Neutrophil (primary cell): ENCODE results near the gene ARHGAP1.
"Not testable (repeated sequence)": the region's sequence is repeated elsewhere in the genome, so short reads cannot be mapped to it uniquely, and the experiment has no call there.

ENCODE experiments used
- H3K27ac ChIP-seq: fragments of 200-600 bp; sonication (generic); 2 replicates; pipeline ENCODE4 v1.5.1; 2016; ENCODE audit warnings: mild to moderate bottlenecking, moderate library complexity
- H3K27me3 ChIP-seq: fragments of 200-600 bp; sonication (generic); 2 replicates; pipeline ENCODE4 v1.6.0; 2016; ENCODE audit warnings: mild to moderate bottlenecking
- H3K36me3 ChIP-seq: fragments of 200-600 bp; sonication (generic); 2 replicates; pipeline ENCODE4 v1.5.1; 2017
- H3K4me1 ChIP-seq, 2 experiments: fragments of 200-600 bp in 1 of 2; sonication (generic) in 1 of 2; 1 replicate in 1 of 2; 2 replicates in 1 of 2; pipeline versions ENCODE4 v1.5.1 to v1.6.1; 2013 to 2016; ENCODE audit warnings: low read depth in 1 of 2, low read length in 1 of 2, mild to moderate bottlenecking in 1 of 2, moderate library complexity in 1 of 2; ENCODE audit not compliant: control insufficient read depth in 1 of 2, insufficient read depth in 1 of 2
- H3K4me3 ChIP-seq, 2 experiments: fragments of 200-600 bp in 1 of 2; sonication (generic) in 1 of 2; 1 replicate in 1 of 2; 2 replicates in 1 of 2; pipeline ENCODE4 v1.5.1; 2013 to 2016; ENCODE audit warnings: low read depth in 1 of 2, low read length in 1 of 2, mild to moderate bottlenecking in 1 of 2, moderate library complexity in 1 of 2
- H3K9me3 ChIP-seq: fragments of 200-600 bp; sonication (generic); 2 replicates; pipeline ENCODE4 v1.5.1; 2016
- CTCF ChIP-seq: fragments of 200-600 bp; sonication (generic); IDR thresholded peaks from 2 replicates; pipeline ENCODE4 v1.5.1; 2016; ENCODE audit warnings: antibody characterized with exemption

Gene ARHGAP1

GRCh38 chr11:46722566-46723358 lies 22.3 kb upstream of the ARHGAP1 start:
- Histone ChIP-seq H3K27me3 (no peaks in the 10 kb centered on the region), H3K4me3 (no peak overlapping the region), H3K9me3 (no peaks in the 10 kb centered on the region), H3K4me1 (no peaks in the 10 kb centered on the region), H3K27ac (no peak overlapping the region), H3K36me3 (no peaks in the 10 kb centered on the region)
- TF ChIP-seq CTCF, result no peak

GRCh38 chr11:46721286-46721685 lies 20.9 kb upstream of the ARHGAP1 start:
- H3K27ac ChIP-seq, result no peak overlapping the region
- no peaks in the 10 kb centered on the region for H3K27me3 ChIP-seq
- no peaks in the 10 kb centered on the region for H3K4me1 ChIP-seq
- TF ChIP-seq CTCF, result no peak
- no peak overlapping the region for H3K4me3 ChIP-seq
- no peaks in the 10 kb centered on the region for H3K9me3 ChIP-seq
- no peaks in the 10 kb centered on the region for H3K36me3 ChIP-seq

GRCh38 chr11:46719543-46720218 lies 19.3 kb upstream of the ARHGAP1 start:
- Histone ChIP-seq H3K4me1 (no peaks in the 10 kb centered on the region), H3K4me3 (no peak overlapping the region), H3K9me3 (no peaks in the 10 kb centered on the region), H3K27me3 (no peaks in the 10 kb centered on the region), H3K36me3 (no peaks in the 10 kb centered on the region), H3K27ac (no peak overlapping the region)
- TF ChIP-seq CTCF, result no peak

GRCh38 chr11:46719048-46719542 lies 18.7 kb upstream of the ARHGAP1 start, which contains the start of gene F2:
Gene F2 (plus strand): TSS chr11:46719213. CDS start chr11:46719236, 23 bp downstream.
- no peaks in the 10 kb centered on the region for H3K36me3 ChIP-seq
- no peak for TF ChIP-seq CTCF
- no peak within 1 kb of the TSS for H3K27ac ChIP-seq
- no peak within 1 kb of the TSS for H3K4me3 ChIP-seq
- H3K27me3 ChIP-seq, result no peaks in the 10 kb centered on the region
- no peaks in the 10 kb centered on the region for H3K4me1 ChIP-seq
- H3K9me3 ChIP-seq, result no peaks in the 10 kb centered on the region

- no peaks in the 10 kb centered on the region for H3K27me3 ChIP-seq
- H3K27ac ChIP-seq, result no peak overlapping the region
- no peaks in the 10 kb centered on the region for H3K9me3 ChIP-seq
- TF ChIP-seq CTCF, result no peak
- no peaks in the 10 kb centered on the region for H3K4me1 ChIP-seq
- H3K4me3 ChIP-seq, result no peak overlapping the region
- H3K36me3 ChIP-seq, result no peaks in the 10 kb centered on the region
Observed at GRCh38 chr11:46718155-46719019, 18.0 kb upstream of the ARHGAP1 start.

- H3K27ac ChIP-seq, H3K36me3 ChIP-seq, H3K4me3 ChIP-seq, H3K9me3 ChIP-seq, H3K4me1 ChIP-seq, H3K27me3 ChIP-seq: not testable (repeated sequence)
Observed at GRCh38 chr11:46717825-46718154, 17.4 kb upstream of the ARHGAP1 start.
